Stimulated activated CD8-positive, alpha-beta memory T cell treated with anti-CD3 and anti-CD28 coated beads, Interleukin-4, amount 100 ng/mL, for 48 hours (primary cell): ENCODE measurements around the gene FAM162B.
"Not testable (repeated sequence)": the region's sequence is repeated elsewhere in the genome, so short reads cannot be mapped to it uniquely, and the experiment has no call there.

Experiments used
- DNase-seq: peaks from one replicate; pipeline ENCODE4 v3.0.0-alpha.2; 2020

FAM162B gene

GRCh38 chr6:116764961-116765841, at the start of gene FAM162B:
TSS of gene FAM162B (minus strand) at chr6:116765719. CDS start at chr6:116765576, 143 bp downstream.
- DNase-seq: peak; percentile 25

- DNase-seq: no peak
Observed at GRCh38 chr6:116812051-116812650, 46.6 kb upstream of the FAM162B start.

- no peak for DNase-seq
Observed at GRCh38 chr6:116801971-116802370, 36.5 kb upstream of the FAM162B start.

GRCh38 chr6:116799945-116800344, 34.4 kb upstream of the FAM162B start:
- no peak for DNase-seq

- DNase-seq: no peak
Observed at GRCh38 chr6:116797585-116797984, 32.1 kb upstream of the FAM162B start.

- DNase-seq: no peak
Observed at GRCh38 chr6:116793224-116793623, 27.7 kb upstream of the FAM162B start.

- no peak for DNase-seq
Observed at GRCh38 chr6:116783852-116784251, 18.3 kb upstream of the FAM162B start.

- DNase-seq: no peak
Observed at GRCh38 chr6:116779573-116780164, 14.2 kb upstream of the FAM162B start.

- no peak for DNase-seq
Observed at GRCh38 chr6:116773886-116774285, 8.4 kb upstream of the FAM162B start.

GRCh38 chr6:116772450-116772849, 6.9 kb upstream of the FAM162B start:
- DNase-seq: no peak

GRCh38 chr6:116767715-116768114, 2.2 kb upstream of the FAM162B start:
- no peak for DNase-seq

GRCh38 chr6:116766506-116767176, 1.1 kb upstream of the FAM162B start:
- DNase-seq: no peak

GRCh38 chr6:116764629-116764960, 924 bp downstream of the FAM162B start:
- DNase-seq: no peak

- no peak for DNase-seq
Observed at GRCh38 chr6:116763906-116764628, 1.5 kb downstream of the FAM162B start.

GRCh38 chr6:116763048-116763447, 2.5 kb downstream of the FAM162B start:
- no peak for DNase-seq

- no peak for DNase-seq
Observed at GRCh38 chr6:116762235-116762634, 3.3 kb downstream of the FAM162B start.

- no peak for DNase-seq
Observed at GRCh38 chr6:116761779-116762178, 3.7 kb downstream of the FAM162B start.

GRCh38 chr6:116745176-116745575, 20.3 kb downstream of the FAM162B start:
- DNase-seq: no peak

GRCh38 chr6:116741571-116741970, 23.9 kb downstream of the FAM162B start:
- DNase-seq: no peak

GRCh38 chr6:116740486-116740885, 25.0 kb downstream of the FAM162B start:
- not testable (repeated sequence) for DNase-seq

GRCh38 chr6:116737004-116737403, 28.5 kb downstream of the FAM162B start:
- no peak for DNase-seq

GRCh38 chr6:116730513-116730912, 35.0 kb downstream of the FAM162B start:
- no peak for DNase-seq

GRCh38 chr6:116726947-116727346, 38.6 kb downstream of the FAM162B start:
- DNase-seq: no peak
